ELF-1 (cell line): ENCODE measurements around the gene PHYHIPL.
"Not testable (repeated sequence)": the region's sequence is repeated elsewhere in the genome, so short reads cannot be mapped to it uniquely, and the experiment has no call there.

Experiments
- DNase-seq: peaks from one replicate; pipeline ENCODE4 v3.0.0-alpha.2; 2016; ENCODE audit warnings: low read depth, low spot score

PHYHIPL gene

DNA sequence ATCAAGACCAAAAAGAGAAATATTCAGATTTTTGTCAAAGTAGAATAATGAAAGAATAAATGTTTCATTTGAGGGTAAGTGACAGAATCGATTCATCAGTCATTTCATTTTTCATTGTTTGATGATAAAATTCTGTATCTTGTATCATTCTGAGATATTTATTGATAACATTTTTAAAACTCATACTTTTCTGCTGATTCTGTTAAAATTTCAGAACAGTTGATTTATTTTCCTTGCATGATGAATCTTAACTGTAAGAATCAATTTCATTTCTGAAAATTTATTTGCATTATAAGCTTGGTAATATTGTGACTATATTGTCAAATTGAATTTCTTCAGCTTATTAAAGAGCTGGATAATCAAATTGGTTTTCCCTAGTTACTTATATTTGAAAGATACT is 13.9 kb downstream of the PHYHIPL start:
- DNase-seq = no peak

DNA sequence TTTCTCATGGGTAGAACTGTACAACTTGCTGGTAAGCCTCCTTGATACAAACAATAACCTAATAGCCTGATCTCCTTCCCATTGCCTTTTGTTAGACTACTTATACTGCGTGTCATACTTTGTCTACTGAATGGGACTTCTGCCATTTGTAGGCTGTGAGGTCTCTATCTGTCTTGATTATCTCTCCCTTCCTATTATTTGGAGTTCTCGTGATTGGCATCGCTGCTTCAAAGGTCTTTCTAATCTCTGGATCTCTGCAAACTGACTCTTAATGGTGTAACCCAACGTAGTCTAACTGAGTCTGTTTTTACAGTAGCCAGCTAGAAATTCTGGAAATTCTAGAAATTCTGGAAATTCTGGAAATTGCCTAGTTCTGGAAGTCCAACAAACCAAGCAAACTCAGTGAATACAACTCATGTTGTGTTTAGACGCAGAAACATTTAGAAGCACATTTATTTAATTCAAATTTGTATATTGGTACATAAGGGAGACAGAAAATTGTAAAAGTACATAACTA is 29.8 kb downstream of the PHYHIPL start:
- DNase-seq = peak; percentile 27

DNA sequence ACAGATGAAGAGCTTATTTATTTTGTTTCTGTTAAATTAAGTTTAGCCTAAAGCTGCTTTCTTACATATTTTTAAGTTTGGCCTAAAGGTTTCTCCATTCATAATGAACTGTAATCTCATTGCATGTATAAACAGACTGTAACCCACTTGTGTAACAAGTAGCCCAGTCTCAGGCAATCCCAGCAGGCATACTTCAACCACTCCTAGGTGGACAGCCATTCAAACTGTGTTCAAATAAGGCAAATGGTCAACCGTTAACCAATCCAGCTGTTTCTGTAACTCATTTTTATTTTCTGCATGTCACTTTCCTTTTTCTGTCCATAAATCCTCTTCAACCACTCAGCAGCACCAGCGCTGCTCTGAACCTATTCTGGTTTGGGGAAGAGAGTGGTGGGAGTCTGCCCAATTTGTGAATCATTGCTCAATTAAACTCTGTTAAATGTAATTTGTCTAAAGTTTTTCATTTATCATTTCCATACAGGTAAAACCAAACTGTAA is 35.9 kb downstream of the PHYHIPL start:
- DNase-seq = no peak

DNA sequence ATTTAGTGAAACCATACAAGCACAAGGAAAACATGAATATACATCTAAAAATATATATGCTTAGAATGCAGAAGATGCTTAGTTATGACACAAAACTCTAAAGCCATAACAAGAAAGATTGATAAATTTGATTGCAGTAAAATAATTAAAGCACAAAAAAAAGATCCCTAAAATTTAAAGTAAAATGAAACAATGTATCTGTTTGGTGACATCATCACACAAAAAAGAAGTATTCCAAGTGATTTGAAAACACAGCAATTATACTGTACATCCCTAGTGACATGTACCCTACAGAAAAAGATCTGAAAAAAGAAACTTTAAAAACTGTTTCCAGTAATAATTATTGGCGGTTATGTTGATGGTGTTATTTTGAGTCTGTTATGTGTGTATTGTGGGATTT is 37.7 kb downstream of the PHYHIPL start:
- no peak for DNase-seq

DNA sequence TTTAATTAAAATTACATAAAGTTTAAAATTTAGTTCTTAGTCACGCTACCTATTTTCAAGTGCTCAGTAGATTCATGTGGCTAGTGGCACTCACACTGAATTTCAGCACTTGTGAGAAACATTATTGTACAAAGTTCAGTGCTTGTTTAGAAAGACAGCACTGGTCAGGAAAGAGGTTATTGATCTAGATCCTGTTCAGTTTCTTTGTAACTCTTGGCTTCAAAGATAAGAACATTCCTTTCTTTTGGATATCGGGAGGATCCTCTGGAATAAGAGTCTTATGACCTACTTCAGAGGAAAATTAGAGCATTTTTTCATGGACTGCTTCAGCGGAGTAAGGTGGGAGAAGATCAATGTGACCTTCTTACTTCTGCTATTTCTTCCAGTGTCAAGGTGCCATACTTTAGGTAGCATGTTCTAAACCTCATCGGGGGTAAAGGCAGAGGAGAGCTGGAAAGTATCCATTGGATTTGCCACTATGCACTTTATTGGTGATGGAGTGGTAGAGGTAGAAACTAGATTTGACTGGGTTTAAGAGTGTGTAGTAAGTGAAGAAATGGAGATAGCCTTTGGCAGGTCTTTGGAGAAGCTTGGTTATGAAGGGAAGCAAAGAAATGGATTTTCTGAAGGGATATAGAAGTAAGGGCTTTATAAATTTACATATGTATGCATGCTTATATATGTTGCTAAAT is 39.9 kb downstream of the PHYHIPL start:
- DNase-seq = no peak

DNA sequence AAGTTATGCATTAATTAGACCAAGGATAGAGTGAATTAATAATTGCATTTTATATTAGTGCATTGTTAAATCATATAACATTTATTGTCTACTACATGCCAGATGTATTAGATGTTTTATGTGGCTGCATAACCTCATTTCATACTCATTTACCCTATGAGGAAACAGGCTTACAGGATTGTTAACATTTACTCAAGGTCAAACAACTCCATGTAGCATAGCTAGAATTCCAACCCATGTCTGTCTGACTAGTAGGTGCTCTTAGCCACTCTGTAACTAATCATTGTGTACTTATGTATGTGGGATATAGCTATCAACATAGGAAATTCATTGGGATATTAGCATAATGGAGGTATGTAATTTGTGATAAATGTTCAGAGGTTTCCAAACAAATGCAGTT is 46.3 kb downstream of the PHYHIPL start:
- DNase-seq = no peak

DNA sequence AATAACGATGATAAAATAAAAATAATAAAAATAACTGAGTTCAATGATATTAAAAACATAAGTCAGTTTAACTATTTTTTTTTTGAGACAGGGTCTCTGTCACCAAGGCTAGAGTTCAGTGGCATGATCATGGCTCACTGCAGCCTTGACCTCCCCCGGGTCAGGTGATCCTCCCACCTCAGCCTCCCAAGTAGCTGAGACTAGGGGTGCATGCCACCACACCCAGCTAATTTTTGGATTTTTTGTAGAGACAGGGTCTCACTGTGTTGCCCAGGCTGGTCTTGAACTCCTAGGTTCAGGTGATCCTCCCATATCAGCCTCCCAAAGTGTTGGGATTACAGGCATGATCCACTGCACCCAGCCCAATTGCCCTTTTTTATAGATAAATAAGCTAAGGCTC is 47.2 kb downstream of the PHYHIPL start:
- not testable (repeated sequence) for DNase-seq

DNA sequence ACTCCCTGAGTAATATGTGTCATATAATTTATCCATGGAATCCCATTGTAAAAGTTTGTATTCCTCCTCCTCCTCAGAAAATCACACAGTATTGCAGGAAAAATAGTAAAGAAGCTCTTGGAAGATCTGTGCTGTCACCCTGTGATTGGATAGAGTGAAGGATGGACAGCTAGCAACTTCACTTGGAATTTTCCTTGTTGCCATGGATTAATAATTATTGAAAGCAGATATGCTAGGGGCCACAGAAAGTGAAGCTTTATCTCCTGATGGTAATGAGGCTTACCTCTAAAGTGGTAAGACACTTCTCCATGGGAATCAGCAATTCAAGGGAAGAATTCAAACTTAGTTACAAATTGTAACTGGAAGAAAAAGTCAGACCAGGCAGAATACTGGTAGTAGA is 48.8 kb downstream of the PHYHIPL start:
- DNase-seq = no peak

DNA sequence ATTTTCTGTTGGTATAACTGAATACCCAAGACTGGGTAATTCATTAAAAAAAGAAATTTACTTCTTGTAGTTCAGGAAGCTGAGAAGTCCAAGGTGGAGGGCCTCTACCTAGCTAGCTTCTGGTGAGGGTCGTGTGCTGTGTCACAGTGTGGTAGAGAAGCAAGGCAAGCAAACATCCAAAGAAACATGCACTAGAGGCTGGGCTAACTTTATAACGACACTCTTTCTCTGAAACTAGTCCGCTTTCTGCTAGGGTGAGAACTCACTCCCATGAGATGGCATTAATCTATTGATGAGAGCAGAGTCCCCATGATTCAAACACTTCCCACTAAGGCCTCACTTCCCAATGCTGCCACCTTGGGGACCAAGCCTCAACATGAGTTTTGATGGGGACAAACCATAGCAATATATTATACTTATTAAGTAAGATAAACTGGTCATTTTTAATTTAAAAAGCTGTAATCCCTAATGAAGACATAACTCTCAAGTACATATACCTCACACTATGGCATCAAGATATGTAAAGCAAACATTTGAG is 50.8 kb downstream of the PHYHIPL start:
- no peak for DNase-seq

DNA sequence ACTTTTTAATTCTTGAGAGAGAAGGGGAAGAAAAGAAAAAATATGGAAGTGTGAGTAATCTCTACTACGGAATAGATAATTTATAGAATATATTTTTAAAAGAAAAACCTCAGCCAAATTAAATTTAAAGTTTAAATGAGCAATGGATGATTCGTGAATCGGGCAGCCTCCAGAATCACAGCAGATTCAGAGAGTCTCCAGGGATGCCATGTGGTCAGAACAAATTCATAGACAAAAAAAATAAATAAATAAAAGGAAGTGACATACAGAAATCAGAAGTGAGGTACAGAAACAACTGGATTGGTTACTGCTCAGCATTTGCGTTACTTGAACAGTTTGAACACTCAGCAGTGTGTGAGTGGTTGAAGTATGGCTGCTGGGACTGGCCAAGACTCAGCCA is 53.0 kb downstream of the PHYHIPL start:
- no peak for DNase-seq

DNA sequence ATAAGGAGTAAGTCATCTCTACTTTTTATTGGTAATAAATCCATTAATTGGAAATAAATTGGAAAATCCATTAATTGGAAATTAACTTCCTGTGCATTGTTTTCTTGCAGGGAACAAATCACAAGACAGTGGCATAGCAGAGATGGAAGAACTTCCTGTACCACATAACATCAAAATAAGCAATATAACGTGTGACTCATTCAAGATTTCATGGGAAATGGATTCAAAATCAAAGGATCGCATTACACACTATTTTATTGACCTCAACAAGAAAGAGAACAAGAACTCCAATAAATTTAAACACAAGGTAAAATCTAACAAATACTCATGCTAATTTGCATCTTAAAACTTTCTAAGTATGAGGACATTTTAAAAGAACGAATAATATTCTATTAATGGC is 57.8 kb downstream of the PHYHIPL start:
- no peak for DNase-seq

DNA sequence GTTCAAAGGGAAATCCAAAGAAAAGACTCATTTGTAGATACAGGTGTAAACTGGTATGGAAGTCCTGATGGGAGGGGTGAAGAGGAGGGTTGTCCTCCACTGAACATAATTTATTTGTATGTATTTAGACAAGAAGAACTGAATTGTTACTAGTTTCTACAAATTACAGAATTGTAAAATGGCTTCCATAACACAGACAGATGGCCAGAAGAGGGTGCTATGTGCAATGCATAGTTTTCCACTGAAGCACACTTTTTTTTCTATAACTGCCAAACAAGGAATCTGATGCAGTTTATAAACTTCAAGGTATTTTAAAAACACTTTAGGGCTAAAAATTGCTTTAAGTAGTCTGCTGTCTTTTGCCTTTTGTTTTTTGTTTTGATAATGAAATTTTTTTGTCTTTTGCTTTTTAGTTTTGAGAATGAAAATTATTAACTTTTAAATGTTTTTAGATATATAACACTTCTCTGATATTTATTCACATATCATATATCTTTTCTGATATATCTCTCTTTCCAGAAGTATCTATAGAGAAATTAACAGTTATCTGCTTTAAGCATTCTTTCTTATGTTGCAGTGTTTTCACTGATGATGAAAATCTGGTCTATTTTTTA is 58.5 kb downstream of the PHYHIPL start:
- DNase-seq = no peak

DNA sequence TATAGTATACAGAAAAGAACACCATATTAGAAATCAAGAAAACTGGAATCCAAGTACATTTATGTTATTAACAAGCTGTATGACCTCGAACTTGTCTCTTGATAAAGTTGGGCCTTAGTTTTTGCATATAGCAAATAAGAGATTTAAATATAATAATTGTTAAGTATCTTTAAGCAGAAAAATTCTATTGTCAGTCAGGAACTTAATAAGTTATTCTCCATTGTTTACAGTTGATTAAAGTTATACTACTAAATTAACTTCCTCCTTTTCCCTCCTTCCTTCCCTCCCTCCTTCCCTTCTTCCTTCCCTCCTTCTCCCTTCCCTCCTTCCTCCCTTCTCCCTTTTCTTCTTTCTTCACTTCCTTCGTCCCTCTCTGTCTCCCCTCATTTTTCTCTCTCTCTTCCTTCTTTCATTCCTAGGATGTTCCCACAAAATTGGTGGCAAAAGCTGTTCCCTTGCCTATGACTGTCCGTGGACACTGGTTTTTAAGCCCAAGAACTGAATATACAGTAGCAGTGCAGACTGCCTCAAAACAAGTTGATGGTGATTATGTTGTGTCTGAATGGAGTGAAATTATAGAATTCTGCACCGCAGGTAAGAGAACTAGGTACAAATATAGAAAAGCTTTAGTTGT is 59.7 kb downstream of the PHYHIPL start:
- no peak for DNase-seq

DNA sequence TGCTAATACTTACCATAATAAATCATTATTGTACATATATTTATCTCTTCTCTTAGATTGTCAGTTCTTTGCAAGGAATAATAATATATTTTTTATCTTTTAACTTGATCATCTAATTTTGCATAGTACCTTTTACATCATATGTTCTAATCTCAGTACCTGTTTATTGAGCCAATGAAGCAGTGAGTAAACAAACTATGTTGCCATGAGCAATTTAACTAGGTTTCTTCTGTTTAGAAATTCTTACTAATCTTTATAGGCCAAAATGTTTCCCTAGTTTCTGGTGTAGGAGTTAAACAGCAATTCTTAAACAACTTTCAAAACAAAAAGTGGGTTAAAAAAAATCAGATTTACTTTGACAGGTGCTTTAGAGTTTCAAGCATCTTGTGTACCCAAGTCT is 61.3 kb downstream of the PHYHIPL start:
- DNase-seq = no peak

DNA sequence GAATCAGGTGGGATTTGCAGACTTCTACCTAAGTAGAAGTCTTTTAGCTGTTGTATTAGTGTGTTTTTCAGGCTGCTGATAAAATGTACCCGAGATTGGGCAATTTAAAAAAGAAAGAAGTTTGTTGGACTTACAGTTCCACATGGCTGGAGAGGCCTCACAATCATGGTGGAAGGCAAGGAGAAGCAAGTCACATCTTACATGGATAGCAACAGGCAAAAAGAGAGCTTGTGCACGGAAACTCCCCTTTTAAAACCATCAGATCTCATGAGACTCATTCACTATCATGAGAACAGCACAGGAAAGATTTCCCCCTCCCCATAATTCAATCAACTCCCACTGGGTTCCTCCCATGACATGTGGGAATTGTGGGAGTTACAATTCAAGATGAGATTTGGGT is 62.7 kb downstream of the PHYHIPL start:
- DNase-seq = not testable (repeated sequence)

DNA sequence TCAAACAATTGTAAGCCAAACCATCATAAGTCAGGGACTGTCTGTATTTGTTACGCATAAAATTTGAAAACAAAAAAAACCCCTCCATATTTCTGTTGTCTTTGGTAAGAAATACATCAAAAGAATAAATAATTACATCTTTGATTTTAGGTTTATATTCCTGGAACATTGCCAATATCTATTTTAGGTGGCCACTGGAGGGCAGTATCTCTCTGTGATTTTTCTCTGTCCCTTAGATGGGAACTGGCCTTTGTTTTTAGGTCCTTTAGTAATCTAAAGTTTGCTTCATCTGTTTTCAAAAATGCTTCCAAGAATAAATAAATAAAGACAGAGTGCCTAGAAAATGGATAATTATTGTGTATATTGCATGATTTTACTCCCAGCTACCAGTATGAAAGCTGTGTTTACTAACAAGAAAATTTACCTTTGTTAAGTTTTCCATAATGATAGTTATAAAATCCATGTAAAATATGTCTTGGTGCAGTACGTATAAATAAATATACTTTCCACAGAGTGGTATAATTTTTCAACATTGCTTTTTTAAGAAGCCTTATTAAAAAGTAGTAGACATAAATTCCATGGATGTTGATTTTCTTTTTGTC is 64.2 kb downstream of the PHYHIPL start:
- DNase-seq = no peak

DNA sequence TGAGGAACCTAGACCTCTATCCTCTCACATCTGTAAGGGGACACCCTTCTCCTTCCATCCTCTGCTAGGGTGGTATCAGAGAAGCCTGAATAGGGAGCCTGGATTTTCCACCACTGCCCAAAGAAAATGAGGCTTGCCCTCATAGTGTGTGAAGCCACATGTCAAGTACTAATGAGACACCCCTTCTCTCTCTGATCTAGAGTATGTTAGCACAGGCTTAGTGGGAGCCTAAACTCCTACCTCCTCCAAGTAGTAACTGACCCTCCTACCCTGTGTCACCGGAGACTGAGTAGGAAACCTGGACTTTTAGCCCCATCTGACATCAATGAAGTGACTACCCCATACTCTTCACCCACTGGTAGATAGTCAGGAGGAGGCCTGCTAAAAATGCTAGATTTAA is 65.6 kb downstream of the PHYHIPL start:
- no peak for DNase-seq

DNA sequence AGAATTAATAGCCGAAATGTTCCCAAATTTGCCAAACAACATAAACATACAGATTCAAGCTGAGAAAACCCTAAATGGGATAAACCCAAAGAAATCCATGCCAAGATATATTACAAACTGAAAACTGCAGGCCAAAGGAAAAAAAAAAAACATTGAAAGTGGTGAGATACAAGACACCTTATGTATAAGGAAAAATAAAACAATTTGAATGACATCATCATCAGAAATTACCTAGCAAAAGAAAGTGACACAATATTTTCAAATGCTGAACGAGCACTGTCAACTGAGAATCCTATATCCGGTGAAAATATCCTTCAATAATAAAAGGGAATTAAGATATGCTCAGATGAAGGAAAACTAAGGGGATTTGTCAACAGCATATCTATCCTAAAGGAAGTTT is 66.5 kb downstream of the PHYHIPL start:
- no peak for DNase-seq

DNA sequence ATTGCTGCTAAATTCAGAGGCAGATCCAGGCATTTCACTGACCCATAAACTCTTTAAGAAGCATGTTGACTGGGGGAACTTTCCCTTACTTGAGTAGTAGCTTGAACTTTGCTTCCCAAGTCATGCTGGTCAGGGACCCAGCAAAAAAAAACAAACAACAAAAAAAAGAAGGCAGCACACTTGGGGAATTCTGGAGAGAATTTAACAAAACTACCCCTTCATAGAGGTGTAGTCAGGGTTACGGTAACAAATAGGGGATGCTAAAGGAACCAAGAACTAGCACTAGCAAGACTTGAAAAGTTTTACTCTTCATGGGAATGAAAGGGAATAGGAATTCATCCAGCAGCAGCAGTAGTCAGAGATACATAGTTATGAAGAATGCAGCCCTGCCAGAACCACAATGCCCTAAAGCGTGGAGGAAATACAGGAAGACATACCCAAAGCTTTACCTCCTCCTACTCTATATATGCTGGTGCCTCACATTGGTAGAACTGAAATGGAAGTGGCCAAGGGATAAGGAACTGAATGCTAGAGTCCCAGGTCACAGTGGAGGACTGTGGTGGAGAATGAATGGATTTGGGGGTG is 67.3 kb downstream of the PHYHIPL start:
- no peak for DNase-seq

DNA sequence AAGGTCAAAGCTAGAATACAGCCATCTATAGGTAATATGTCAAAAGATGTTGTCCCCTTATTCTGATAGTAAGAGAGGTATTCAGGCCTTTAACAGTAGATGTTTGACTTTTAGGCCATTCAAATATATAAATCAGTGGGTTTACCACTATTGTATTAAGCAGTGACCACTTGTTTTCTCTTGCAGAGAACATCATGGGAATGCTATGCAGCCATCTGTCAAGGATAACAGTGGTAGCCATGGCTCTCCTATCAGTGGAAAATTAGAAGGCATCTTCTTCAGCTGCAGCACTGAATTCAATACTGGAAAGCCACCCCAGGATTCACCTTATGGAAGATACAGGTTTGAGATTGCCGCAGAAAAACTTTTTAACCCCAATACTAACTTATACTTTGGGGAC is 68.4 kb downstream of the PHYHIPL start:
- DNase-seq = no peak

DNA sequence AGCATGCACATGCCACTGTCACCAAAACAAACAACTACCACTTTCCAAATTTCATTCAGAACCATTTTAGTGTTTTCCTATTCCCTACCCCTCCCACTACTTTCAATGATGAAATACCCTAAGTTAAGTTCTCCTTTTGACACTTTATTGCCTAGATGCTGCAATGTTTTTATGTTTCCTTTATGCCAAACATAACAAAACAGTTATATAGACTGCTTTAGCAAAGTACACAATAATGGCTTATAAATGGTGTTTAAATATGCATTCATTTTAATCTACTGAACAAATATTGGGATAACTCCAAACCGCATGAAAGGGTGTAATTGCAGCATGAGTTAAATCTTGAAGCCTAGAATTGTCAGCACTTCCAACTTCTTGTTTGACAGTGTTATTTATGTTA is 69.2 kb downstream of the PHYHIPL start:
- DNase-seq = no peak

DNA sequence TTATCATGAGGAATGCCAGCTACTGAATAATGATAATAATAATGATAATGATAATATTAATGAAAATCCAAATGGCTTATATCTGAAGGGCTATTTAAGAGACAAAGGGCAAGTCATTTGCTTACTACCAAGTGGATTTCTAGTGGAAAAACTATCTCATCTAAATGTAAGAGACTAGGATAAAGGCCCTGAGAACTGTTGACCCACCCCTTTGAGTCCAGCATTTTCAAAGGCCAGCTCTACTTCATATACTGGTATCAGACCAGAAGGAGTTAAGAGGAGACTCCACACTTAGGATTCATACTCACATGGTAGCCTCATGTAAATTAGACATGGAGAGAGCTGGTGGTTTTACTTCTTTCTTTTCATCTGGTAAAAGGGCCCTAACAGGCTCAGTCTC is 76.0 kb downstream of the PHYHIPL start:
- DNase-seq = no peak
